HT-29 (cell line): ENCODE results near the gene RASA3. TPM values are rescaled to one million over a fixed set of nuclear protein-coding genes. Genes with fewer than 3 reads are reported as not detected.

Experiments
- DNase-seq: peaks from one replicate; pipeline ENCODE4 v3.0.0-alpha.2; 2015; ENCODE audit warnings: low spot score
- total RNA-seq: library from RNA; depleted of rRNA; stranded (reverse); fragments of >200 nt; shearing (Covaris generic); gene quantifications from 2 replicates; pipeline ENCODE4 v1.2.3, GENCODE V29; 2014

RASA3 gene
- total RNA-seq, 1 experiment from 2014 or later, result 25.1 TPM

- DNase-seq, result no peak
Measured at GRCh38 chr13:114069376-114070097, 62.9 kb downstream of the RASA3 start.

- peak; percentile 75 for DNase-seq
Measured at GRCh38 chr13:114068656-114069318, 63.6 kb downstream of the RASA3 start.

- no peak for DNase-seq
Measured at GRCh38 chr13:114067886-114068651, 64.4 kb downstream of the RASA3 start.

- no peak for DNase-seq
Measured at GRCh38 chr13:114067381-114067885, 65.0 kb downstream of the RASA3 start.

- no peak for DNase-seq
Measured at GRCh38 chr13:114066956-114067355, 65.5 kb downstream of the RASA3 start.

- DNase-seq, result no peak
Measured at GRCh38 chr13:114065926-114066774, 66.3 kb downstream of the RASA3 start.

GRCh38 chr13:114065141-114065925 is 67.1 kb downstream of the RASA3 start:
- peak; percentile 93 for DNase-seq

- peak; percentile 80 for DNase-seq
Measured at GRCh38 chr13:114064450-114065140, 67.8 kb downstream of the RASA3 start.

GRCh38 chr13:114063545-114064449 is 68.6 kb downstream of the RASA3 start:
- DNase-seq, result no peak

- DNase-seq, result no peak
Measured at GRCh38 chr13:114062754-114063153, 69.7 kb downstream of the RASA3 start.

- DNase-seq, result no peak
Measured at GRCh38 chr13:114062341-114062740, 70.1 kb downstream of the RASA3 start.

- no peak for DNase-seq
Measured at GRCh38 chr13:114061744-114062143, 70.7 kb downstream of the RASA3 start.

- DNase-seq, result no peak
Measured at GRCh38 chr13:114061047-114061446, 71.4 kb downstream of the RASA3 start.

GRCh38 chr13:114059946-114060860 is 72.2 kb downstream of the RASA3 start:
- no peak for DNase-seq

- no peak for DNase-seq
Measured at GRCh38 chr13:114059428-114059827, 73.0 kb downstream of the RASA3 start.

GRCh38 chr13:114058051-114058867 is 74.2 kb downstream of the RASA3 start:
- DNase-seq, result no peak
